ENCODE results near the gene LATS2.
A peak's percentile ranks its signal among the peaks of the same experiment; 100 is the strongest.
"Not testable (repeated sequence)": the region's sequence is repeated elsewhere in the genome, so short reads cannot be mapped to it uniquely, and the experiment has no call there.

The LATS2 gene

GRCh38 chr13:20942938-20943559 lies 118.3 kb downstream of the LATS2 start:
- CTCF ChIA-PET: interaction anchor here (0.8 to 2.6 kb wide), 13 partner anchors 9 to 534 kb away, joined by 3 to 22 read pairs (median 3); partner anchors contain the start of genes MRPL57 and SKA3
- H3K4me3 Mint-ChIP-seq: no peak overlapping the region
- H3K27me3 Mint-ChIP-seq: peaks cover 41% of the 10 kb centered on the region
- no peaks in the 10 kb centered on the region for H3K36me3 Mint-ChIP-seq
- H3K9me3 Mint-ChIP-seq: no peaks in the 10 kb centered on the region
- H3K27ac Mint-ChIP-seq: no peak overlapping the region
- peaks cover 9% of the 10 kb centered on the region for H3K4me1 Mint-ChIP-seq
- no peak for DNase-seq

DNA sequence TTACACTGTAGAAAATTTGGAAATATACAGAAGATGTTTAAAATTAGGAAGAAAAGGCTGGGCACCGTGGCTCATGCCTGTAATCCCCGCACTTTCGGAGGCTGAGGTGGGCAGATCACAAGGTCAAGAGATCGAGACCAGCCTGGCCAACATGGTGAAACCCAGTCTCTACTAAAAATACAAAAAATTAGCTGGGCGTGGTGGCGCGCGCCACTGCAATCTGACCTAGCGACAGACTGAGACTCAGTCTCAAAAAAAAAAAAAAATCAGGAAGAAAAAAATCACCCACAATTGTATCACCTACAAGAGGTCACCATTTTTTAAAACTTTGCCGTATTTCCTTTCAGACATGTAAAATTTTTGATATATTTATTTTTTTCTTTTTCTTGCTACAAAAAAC lies 120.9 kb downstream of the LATS2 start:
- not testable (repeated sequence) for H3K27ac Mint-ChIP-seq, H3K9me3 Mint-ChIP-seq, H3K4me1 Mint-ChIP-seq, H3K4me3 Mint-ChIP-seq, DNase-seq, H3K36me3 Mint-ChIP-seq
- H3K27me3 Mint-ChIP-seq: peaks cover 27% of the 10 kb centered on the region
- CTCF ChIA-PET: interaction anchor here (0.7 kb wide), 1 partner anchor 537 kb away, joined by 3 read pairs; no protein-coding TSS in a partner anchor

- Mint-ChIP-seq H3K4me1 (no peaks in the 10 kb centered on the region), H3K27me3 (peaks cover 22% of the 10 kb centered on the region), H3K9me3 (no peaks in the 10 kb centered on the region), H3K36me3 (no peaks in the 10 kb centered on the region), H3K27ac (no peak overlapping the region), H3K4me3 (no peak overlapping the region)
- DNase-seq: no peak
- CTCF ChIA-PET: interaction anchor here (0.7 kb wide), 1 partner anchor 537 kb away, joined by 3 read pairs; no protein-coding TSS in a partner anchor
These were observed 121.3 kb downstream of the LATS2 start for GRCh38 chr13:20940083-20940482.

- CTCF ChIA-PET: no interaction called here
These were observed 121.7 kb downstream of the LATS2 start for GRCh38 chr13:20939662-20940061.

GRCh38 chr13:20938302-20938701 lies 123.1 kb downstream of the LATS2 start:
- Mint-ChIP-seq H3K4me1 (no peaks in the 10 kb centered on the region), H3K36me3 (no peaks in the 10 kb centered on the region), H3K27me3 (peaks cover 10% of the 10 kb centered on the region), H3K27ac (no peak overlapping the region), H3K4me3 (no peak overlapping the region), H3K9me3 (no peaks in the 10 kb centered on the region)
- no peak for DNase-seq
- CTCF ChIA-PET: interaction anchor here (0.8 kb wide), 1 partner anchor 197 kb away, joined by 3 read pairs; no protein-coding TSS in a partner anchor

More at GRCh38 chr13:20939662-20940061, 121.7 kb downstream of the LATS2 start:
- no peaks in the 10 kb centered on the region for H3K9me3 Mint-ChIP-seq
- H3K4me1 Mint-ChIP-seq: no peaks in the 10 kb centered on the region
- no peaks in the 10 kb centered on the region for H3K36me3 Mint-ChIP-seq
- peaks cover 18% of the 10 kb centered on the region for H3K27me3 Mint-ChIP-seq
- H3K4me3 Mint-ChIP-seq: no peak overlapping the region
- no peak overlapping the region for H3K27ac Mint-ChIP-seq
- DNase-seq: no peak

GRCh38 chr13:20927596-20928257 lies 133.7 kb downstream of the LATS2 start:
- no peak for DNase-seq
- H3K4me3 Mint-ChIP-seq: no peak overlapping the region
- no peaks in the 10 kb centered on the region for H3K4me1 Mint-ChIP-seq
- H3K27ac Mint-ChIP-seq: no peak overlapping the region
- no peaks in the 10 kb centered on the region for H3K9me3 Mint-ChIP-seq
- H3K36me3 Mint-ChIP-seq: no peaks in the 10 kb centered on the region
- CTCF ChIA-PET: interaction anchor here (0.8 kb wide), 1 partner anchor 552 kb away, joined by 3 read pairs; no protein-coding TSS in a partner anchor
- no peaks in the 10 kb centered on the region for H3K27me3 Mint-ChIP-seq

DNA sequence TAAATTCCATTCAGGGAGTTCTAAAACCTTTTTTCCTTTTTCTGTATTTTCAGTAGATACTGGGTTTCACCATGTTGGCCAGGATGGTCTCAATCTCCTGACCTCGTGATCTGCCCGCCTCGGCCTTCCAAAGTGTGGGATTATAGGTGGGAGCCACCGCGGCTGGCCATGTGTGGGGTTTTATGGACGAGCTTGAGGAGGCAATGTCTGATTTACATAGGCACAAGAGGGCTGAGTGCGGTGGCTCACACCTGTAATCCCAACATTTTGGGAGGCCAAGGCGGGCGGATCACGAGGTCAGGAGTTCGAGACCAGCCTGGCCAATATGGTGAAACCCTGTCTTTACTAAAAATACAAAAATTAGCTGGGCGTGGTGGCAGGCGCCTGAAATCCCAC lies 136.0 kb downstream of the LATS2 start:
- H3K4me3 Mint-ChIP-seq, H3K27me3 Mint-ChIP-seq, H3K27ac Mint-ChIP-seq, H3K36me3 Mint-ChIP-seq, DNase-seq, H3K4me1 Mint-ChIP-seq, H3K9me3 Mint-ChIP-seq: not testable (repeated sequence)
- CTCF ChIA-PET: interaction anchor here (0.5 to 5.2 kb wide), 20 partner anchors 16 to 784 kb away, joined by 3 to 27 read pairs (median 4); no protein-coding TSS in a partner anchor

GRCh38 chr13:20924758-20925394 lies 136.5 kb downstream of the LATS2 start:
- H3K27me3 Mint-ChIP-seq: peaks cover 4% of the 10 kb centered on the region
- H3K36me3 Mint-ChIP-seq: no peaks in the 10 kb centered on the region
- H3K4me3 Mint-ChIP-seq: no peak overlapping the region
- DNase-seq: peak; percentile 85
- no peaks in the 10 kb centered on the region for H3K9me3 Mint-ChIP-seq
- no peaks in the 10 kb centered on the region for H3K4me1 Mint-ChIP-seq
- CTCF ChIA-PET: interaction anchor here (0.6 to 5.2 kb wide), 20 partner anchors 17 to 784 kb away, joined by 3 to 27 read pairs (median 4); no protein-coding TSS in a partner anchor
- no peak overlapping the region for H3K27ac Mint-ChIP-seq

GRCh38 chr13:20923272-20923671 lies 138.1 kb downstream of the LATS2 start:
- Mint-ChIP-seq H3K9me3 (no peaks in the 10 kb centered on the region), H3K36me3 (no peaks in the 10 kb centered on the region), H3K4me1 (no peaks in the 10 kb centered on the region), H3K4me3 (no peak overlapping the region), H3K27ac (no peak overlapping the region), H3K27me3 (peaks cover 4% of the 10 kb centered on the region)
- CTCF ChIA-PET: interaction anchor here (0.6 to 5.2 kb wide), 3 partner anchors 89 to 427 kb away, joined by 3 to 27 read pairs (median 3); no protein-coding TSS in a partner anchor
- DNase-seq: no peak

Measured in activated naive CD4-positive, alpha-beta T cell treated with anti-CD3 and anti-CD28 coated beads, Interleukin-2, amount 10 ng/mL, durations not matched to agents 7 days and 5 days (primary cell).